SK-N-DZ (cell line): Measurements from ENCODE around the gene RNF167.
A peak's percentile ranks its signal among the peaks of the same experiment; 100 is the strongest.
"Not testable (repeated sequence)": the region's sequence is repeated elsewhere in the genome, so short reads cannot be mapped to it uniquely, and the experiment has no call there.

Experiments used
- DNase-seq: peaks from one replicate; pipeline ENCODE4 v3.0.0-alpha.2; 2015; ENCODE audit warnings: low spot score

The RNF167 gene

DNA sequence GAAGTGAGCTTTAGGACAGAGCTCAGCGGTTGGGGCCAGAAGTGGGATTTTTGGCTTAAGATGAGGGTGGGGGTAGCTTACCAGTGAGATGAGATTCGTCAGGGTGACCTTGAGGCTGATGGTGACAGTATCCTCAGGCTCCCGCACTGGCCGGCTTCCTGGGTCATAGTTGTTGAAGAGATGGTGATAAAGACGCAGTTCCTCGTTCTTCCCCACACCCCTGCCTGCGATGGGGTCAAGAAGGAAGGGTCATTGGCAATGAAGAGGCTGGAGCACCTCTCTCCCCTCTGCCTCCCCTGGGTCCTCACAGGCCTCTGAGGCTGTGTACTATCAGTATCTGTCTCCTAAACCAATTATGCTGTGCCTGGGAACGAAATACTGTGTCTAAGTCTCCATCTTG lies 37.5 kb upstream of the RNF167 start:
- DNase-seq, result peak; percentile 60

DNA sequence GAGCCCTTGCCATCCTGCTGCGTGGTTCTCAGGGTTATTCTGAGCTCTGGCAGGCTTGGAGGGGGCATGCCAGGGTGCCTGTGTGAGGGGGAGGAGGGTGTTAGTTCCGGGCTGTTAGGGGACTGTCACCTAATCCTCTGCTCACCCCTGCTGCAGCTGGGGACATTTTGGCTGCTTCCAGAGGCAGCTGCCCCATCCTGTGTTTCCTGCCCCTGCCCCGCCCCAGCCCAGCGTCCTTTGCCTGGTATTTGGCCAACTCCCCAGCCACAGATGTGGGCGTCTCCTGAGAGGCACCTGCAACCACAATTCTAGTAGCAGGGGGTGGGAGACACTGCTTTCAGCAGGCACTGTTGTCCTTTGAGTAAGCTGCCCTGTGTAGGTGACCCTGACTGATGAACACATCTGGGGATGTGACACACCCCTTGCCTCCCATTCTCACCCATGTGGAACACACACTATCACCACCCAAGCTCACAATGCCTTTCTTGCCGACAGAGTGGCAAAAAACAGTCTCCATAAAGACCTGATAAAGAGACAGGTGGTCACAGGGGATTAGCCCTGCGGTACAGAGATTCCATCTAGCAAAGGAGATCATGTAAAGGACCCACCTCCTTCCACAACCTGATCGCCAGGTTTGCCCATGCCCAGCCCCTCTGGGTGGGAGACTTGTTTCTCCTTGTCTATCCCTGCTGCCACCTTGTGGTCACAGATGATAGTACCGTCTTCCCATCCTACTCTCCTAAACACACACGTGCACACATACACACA lies 36.8 kb upstream of the RNF167 start, which contains the start of gene CHRNE:
TSS of gene CHRNE (minus strand) at position 48 of the 768 bp plus-strand sequence. CDS start at position 13, 35 bp downstream.
- peak; percentile 89 for DNase-seq

DNA sequence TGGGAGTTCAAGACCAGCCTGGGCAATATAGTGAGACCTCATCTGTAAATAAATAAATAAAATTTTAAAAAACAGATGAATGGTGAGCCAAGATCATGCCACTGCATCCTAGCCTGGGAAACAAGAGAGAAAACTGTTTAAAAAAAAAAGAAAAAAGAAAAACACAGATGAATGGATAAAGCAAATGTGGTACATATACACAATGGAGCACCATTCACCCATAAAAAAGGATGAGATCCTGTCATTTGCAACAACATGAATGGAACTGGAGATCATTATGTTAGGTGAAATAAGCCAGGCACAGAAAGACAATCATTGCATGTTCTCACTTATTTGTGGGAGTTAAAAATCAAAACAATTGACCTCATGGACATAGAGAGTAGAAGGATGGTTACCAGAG lies 33.4 kb upstream of the RNF167 start:
- DNase-seq, result not testable (repeated sequence)

GRCh38 chr17:4908301-4908700 lies 31.8 kb upstream of the RNF167 start:
- peak; percentile 44 for DNase-seq

DNA sequence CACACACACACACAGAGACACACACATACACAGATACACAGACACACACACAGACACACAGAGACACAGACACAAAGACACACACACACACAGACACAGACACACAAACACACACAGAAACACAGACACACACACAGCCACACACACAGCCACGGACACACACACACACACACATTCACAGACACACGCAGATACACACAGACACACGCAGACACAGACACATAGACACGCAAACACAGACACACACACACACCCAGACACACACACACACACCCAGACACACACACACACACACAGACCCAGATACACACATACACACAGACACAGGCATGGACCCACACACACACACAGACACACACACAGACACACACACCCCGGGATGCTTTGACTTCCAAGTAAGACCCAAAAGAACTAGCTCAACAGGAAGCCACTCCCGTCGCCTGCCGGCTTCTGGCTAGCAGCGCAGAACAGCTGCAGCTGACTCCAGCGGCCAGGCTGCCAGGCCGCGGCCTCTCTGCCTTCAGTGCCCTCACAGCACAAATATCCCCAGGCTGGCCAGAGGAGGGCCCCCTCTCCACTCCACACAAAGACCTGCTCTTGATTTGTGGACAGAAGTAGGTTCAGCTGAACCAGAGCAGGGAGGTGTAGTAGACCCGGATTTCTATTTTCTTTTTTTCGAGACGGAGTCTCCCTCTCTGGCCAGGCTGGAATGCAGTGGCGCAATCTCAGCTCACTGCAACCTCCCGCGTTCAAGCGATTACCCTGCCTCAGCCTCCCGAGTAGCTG lies 31.2 kb upstream of the RNF167 start:
- DNase-seq, result peak; percentile 92

GRCh38 chr17:4913994-4914393 lies 26.1 kb upstream of the RNF167 start:
- DNase-seq, result no peak

- not testable (repeated sequence) for DNase-seq
Observed at GRCh38 chr17:4914551-4914950, 25.5 kb upstream of the RNF167 start.

GRCh38 chr17:4919511-4920047 lies 20.5 kb upstream of the RNF167 start:
- peak; percentile 98 for DNase-seq

GRCh38 chr17:4920351-4921048 lies 19.6 kb upstream of the RNF167 start:
- DNase-seq, result no peak

DNA sequence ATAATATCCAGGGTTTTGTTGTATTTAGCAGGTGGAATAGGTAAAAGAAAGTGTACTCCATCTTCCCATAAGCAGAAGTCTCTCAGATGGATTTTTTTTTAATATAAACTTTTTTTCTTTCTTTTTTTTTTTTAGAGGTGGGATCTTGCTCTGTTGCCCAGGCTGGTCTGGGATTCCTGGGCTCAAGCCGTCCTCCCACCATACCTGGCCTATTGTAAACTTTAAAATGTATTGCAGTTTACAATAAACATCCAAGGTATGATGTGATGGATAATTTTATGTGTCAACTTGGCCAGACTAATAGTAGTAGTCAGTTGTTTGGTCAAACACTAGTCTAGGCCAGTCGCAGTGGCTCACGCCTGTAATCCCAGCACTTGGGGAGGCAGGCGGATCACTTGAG lies 18.7 kb upstream of the RNF167 start:
- no peak for DNase-seq

- not testable (repeated sequence) for DNase-seq
Observed at GRCh38 chr17:4926577-4927335, 13.3 kb upstream of the RNF167 start.

DNA sequence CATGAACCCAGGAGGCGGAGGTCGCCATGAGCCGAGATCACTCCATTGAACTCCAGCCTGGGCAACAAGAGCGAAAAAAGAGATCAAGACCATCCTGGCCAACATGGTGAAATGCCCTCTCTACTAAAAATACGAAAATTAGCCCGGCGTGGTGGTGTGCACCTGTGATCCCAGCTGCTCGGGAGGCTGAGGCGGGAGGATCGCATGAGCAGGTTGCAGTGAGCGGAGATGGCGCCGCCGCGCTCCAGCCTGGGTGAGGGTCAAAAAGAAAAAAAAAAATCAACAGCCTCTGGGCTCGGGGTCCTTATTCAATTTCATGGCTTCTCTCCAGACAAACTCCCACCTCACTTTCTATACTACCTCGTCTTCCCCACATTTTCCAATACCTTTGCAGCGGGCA lies 11.2 kb upstream of the RNF167 start:
- DNase-seq, result no peak

GRCh38 chr17:4931963-4932362 lies 8.1 kb upstream of the RNF167 start, which contains the start of gene GP1BA:
Gene GP1BA, plus strand, starts transcription at chr17:4932277. Its CDS starts 328 bp downstream, at chr17:4932605.
- DNase-seq, result no peak

- DNase-seq, result no peak
Observed at GRCh38 chr17:4932756-4933155, 7.3 kb upstream of the RNF167 start.

GRCh38 chr17:4933646-4934045 lies 6.4 kb upstream of the RNF167 start:
- no peak for DNase-seq

DNA sequence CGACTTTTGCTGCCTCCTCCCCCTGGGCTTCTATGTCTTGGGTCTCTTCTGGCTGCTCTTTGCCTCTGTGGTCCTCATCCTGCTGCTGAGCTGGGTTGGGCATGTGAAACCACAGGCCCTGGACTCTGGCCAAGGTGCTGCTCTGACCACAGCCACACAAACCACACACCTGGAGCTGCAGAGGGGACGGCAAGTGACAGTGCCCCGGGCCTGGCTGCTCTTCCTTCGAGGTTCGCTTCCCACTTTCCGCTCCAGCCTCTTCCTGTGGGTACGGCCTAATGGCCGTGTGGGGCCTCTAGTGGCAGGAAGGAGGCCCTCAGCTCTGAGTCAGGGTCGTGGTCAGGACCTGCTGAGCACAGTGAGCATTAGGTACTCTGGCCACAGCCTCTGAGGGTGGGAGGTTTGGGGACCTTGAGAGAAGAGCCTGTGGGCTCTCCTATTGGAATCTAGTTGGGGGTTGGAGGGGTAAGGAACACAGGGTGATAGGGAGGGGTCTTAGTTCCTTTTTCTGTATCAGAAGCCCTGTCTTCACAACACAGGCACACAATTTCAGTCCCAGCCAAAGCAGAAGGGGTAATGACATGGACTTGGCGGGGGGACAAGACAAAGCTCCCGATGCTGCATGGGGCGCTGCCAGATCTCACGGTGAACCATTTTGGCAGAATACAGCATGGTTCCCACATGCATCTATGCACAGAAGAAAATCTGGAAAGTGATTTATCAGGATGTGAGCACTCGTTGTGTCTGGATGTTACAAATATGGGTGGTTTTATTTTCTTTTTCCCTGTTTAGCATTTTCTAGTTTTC lies 5.7 kb upstream of the RNF167 start:
- DNase-seq, result no peak

GRCh38 chr17:4935650-4936049 lies 4.4 kb upstream of the RNF167 start:
- no peak for DNase-seq

DNA sequence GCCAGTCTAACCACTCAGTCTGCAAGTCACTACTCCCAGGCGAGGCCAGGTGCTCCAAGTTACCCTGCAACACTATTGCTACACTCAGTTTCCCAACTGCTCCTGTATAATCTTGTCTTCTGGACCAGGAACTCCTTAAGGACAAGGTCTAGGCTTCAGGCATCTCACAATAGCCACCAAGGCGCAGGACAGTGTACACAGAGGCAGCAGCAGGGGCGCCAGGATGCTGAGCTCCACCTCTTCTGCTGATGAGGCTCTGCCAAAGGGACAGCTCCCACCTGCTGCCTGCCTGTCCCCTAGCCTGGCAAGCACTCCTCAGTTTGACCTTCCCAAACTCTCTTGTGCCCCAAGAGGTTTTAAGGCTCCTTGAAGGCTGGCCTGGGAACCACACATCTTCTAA lies 3.6 kb upstream of the RNF167 start:
- no peak for DNase-seq

- DNase-seq, result no peak
Observed at GRCh38 chr17:4937553-4937952, 2.5 kb upstream of the RNF167 start.

DNA sequence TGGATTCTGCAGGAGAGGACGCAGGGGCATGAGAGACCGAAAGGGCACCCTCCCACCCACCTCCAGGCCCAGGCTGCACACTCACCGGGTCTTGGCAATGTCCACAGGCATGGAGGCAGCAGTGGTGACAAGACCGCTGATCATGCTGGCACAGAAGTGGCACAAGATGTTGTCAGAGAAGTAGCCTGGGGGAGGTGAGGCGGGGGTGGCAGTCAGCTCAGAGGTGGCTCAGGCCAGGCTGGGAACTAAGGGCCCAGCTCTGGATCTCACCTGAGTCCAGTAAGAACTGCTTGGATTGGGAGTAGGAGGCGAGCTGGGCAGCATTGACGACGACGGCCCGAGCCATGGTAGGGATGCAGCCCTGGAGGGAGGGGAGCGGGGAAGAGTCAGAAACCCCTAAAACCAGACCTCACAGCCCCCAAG lies 2.0 kb upstream of the RNF167 start:
- no peak for DNase-seq
